Measurements from ENCODE around the gene KRTAP10-12.

DNA sequence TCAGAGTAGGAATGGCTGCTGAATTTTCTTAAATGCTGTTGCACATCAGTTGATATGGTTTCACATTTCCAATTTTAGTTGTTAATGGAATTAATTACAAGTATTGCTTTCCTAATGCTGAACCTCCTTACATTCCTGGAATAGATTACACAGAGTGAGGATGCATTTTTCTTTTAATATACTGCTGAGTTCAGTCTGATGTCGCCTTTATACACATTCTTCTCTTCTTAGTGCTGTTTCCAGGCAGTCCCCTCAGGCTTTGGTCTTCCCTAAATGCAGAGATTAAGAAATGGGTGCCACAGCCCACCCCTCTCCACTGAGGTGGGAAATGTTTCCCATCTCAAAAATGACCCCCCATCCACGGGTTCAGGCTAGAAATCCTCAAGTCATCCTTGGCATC lies 21.1 kb downstream of the KRTAP10-12 start:
- TF ChIP-seq, protein P1, sequence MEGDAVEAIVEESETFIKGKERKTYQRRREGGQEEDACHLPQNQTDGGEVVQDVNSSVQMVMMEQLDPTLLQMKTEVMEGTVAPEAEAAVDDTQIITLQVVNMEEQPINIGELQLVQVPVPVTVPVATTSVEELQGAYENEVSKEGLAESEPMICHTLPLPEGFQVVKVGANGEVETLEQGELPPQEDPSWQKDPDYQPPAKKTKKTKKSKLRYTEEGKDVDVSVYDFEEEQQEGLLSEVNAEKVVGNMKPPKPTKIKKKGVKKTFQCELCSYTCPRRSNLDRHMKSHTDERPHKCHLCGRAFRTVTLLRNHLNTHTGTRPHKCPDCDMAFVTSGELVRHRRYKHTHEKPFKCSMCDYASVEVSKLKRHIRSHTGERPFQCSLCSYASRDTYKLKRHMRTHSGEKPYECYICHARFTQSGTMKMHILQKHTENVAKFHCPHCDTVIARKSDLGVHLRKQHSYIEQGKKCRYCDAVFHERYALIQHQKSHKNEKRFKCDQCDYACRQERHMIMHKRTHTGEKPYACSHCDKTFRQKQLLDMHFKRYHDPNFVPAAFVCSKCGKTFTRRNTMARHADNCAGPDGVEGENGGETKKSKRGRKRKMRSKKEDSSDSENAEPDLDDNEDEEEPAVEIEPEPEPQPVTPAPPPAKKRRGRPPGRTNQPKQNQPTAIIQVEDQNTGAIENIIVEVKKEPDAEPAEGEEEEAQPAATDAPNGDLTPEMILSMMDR (IDR thresholded peaks at IDR 0.05; ENCODE audit: low read depth, low read length): no peak
- TF ChIP-seq EZH2phosphoT487 (IDR thresholded peaks at IDR 0.05; ENCODE audit: low read depth): no peak
